Activated CD4-positive, alpha-beta T cell treated with anti-CD3 and anti-CD28 coated beads, Interleukin-2, amount 50 U/mL, for 48 hours (primary cell): ENCODE results near the gene HFM1.
"Not testable (repeated sequence)": the region's sequence is repeated elsewhere in the genome, so short reads cannot be mapped to it uniquely, and the experiment has no call there.

Experiments
- DNase-seq, 2 experiments: peaks; one replicate each; pipeline ENCODE4 v3.0.0-alpha.2; 2020

HFM1 gene

GRCh38 chr1:91372230-91372629 lies 32.4 kb downstream of the HFM1 start:
- DNase-seq: not testable (repeated sequence)

- DNase-seq: no peak
These were observed 55.1 kb downstream of the HFM1 start for GRCh38 chr1:91349524-91349923.

GRCh38 chr1:91346824-91347223 lies 57.8 kb downstream of the HFM1 start:
- DNase-seq: no peak

- DNase-seq: no peak
These were observed 59.1 kb downstream of the HFM1 start for GRCh38 chr1:91345395-91346005.

GRCh38 chr1:91338501-91338900 lies 66.1 kb downstream of the HFM1 start:
- no peak for DNase-seq

- DNase-seq: no peak
These were observed 69.0 kb downstream of the HFM1 start for GRCh38 chr1:91335603-91336002.

- DNase-seq: no peak
These were observed 69.8 kb downstream of the HFM1 start for GRCh38 chr1:91334856-91335255.

- no peak for DNase-seq
These were observed 79.2 kb downstream of the HFM1 start for GRCh38 chr1:91325456-91325855.

- no peak for DNase-seq
These were observed 90.0 kb downstream of the HFM1 start for GRCh38 chr1:91314643-91315042.

GRCh38 chr1:91311672-91312071 lies 93.0 kb downstream of the HFM1 start:
- DNase-seq: no peak

GRCh38 chr1:91308544-91308943 lies 96.1 kb downstream of the HFM1 start:
- no peak for DNase-seq

- no peak for DNase-seq
These were observed 96.7 kb downstream of the HFM1 start for GRCh38 chr1:91307784-91308409.

GRCh38 chr1:91303165-91303564 lies 101.5 kb downstream of the HFM1 start:
- DNase-seq: no peak

GRCh38 chr1:91288843-91289553 lies 115.6 kb downstream of the HFM1 start:
- DNase-seq: not testable (repeated sequence)

- DNase-seq: not testable (repeated sequence)
These were observed 117.7 kb downstream of the HFM1 start for GRCh38 chr1:91286962-91287317.

GRCh38 chr1:91286259-91286961 lies 118.2 kb downstream of the HFM1 start:
- DNase-seq: not testable (repeated sequence)

- peak in 1 of 2 experiments; percentile 4 for DNase-seq
These were observed 121.3 kb downstream of the HFM1 start for GRCh38 chr1:91283421-91283726.

- peak; percentile 29 to 50 for DNase-seq
These were observed 121.8 kb downstream of the HFM1 start for GRCh38 chr1:91282695-91283420.

- no peak for DNase-seq
These were observed 122.9 kb downstream of the HFM1 start for GRCh38 chr1:91281782-91282181.

GRCh38 chr1:91278754-91279153 lies 125.9 kb downstream of the HFM1 start:
- no peak for DNase-seq

- no peak for DNase-seq
These were observed 130.8 kb downstream of the HFM1 start for GRCh38 chr1:91273875-91274274.

- no peak for DNase-seq
These were observed 143.0 kb downstream of the HFM1 start for GRCh38 chr1:91261655-91262054.

GRCh38 chr1:91245435-91245834 lies 159.2 kb downstream of the HFM1 start:
- no peak for DNase-seq
